Body of pancreas (tissue), 4 donors: ENCODE measurements around the gene ULBP1.
"Not testable (repeated sequence)": the region's sequence is repeated elsewhere in the genome, so short reads cannot be mapped to it uniquely, and the experiment has no call there.

Experiments
- POLR2A ChIP-seq, 3 donors: fragments of 450-650 bp; IDR thresholded peaks; one replicate each; pipeline ENCODE4 v1.6.1; 2016; ENCODE audit warnings: antibody characterized with exemption in 3 of 3, mild to moderate bottlenecking in 2 of 3
- TF ChIP-seq, protein P1 (sequence below), 7 experiments: fragments of 450-650 bp in 4 of 7; fragments of 200-600 bp in 3 of 7; sonication (generic) in 3 of 7; IDR thresholded peaks; one replicate each; pipeline ENCODE4 v1.5.1; 2016 to 2019; ENCODE audit warnings: antibody characterized with exemption in 7 of 7

GRCh38 chr6:149953934-149954327, 9.8 kb upstream of the ULBP1 start:
- TF ChIP-seq POLR2A (IDR thresholded peaks at IDR 0.05): not testable (repeated sequence)
- TF ChIP-seq, protein P1, sequence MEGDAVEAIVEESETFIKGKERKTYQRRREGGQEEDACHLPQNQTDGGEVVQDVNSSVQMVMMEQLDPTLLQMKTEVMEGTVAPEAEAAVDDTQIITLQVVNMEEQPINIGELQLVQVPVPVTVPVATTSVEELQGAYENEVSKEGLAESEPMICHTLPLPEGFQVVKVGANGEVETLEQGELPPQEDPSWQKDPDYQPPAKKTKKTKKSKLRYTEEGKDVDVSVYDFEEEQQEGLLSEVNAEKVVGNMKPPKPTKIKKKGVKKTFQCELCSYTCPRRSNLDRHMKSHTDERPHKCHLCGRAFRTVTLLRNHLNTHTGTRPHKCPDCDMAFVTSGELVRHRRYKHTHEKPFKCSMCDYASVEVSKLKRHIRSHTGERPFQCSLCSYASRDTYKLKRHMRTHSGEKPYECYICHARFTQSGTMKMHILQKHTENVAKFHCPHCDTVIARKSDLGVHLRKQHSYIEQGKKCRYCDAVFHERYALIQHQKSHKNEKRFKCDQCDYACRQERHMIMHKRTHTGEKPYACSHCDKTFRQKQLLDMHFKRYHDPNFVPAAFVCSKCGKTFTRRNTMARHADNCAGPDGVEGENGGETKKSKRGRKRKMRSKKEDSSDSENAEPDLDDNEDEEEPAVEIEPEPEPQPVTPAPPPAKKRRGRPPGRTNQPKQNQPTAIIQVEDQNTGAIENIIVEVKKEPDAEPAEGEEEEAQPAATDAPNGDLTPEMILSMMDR (IDR thresholded peaks at IDR 0.05): not testable (repeated sequence)
